Testis (tissue), 3 donors: ENCODE data around the gene LLGL2. TPM values are rescaled to one million over a fixed set of nuclear protein-coding genes. Genes with fewer than 3 reads are reported as not detected.
A peak's percentile ranks its signal among the peaks of the same experiment; 100 is the strongest.

Experiments used
- DNase-seq: peaks from one replicate; pipeline ENCODE4 v3.0.0-alpha.2; 2019
- H3K27ac ChIP-seq, 2 donors: fragments of 200-600 bp; sonication (generic); one replicate each; pipeline ENCODE4 v1.5.1; 2019
- H3K27me3 ChIP-seq: fragments of 200-600 bp; sonication (generic); one replicate; pipeline ENCODE4 v1.5.1; 2019
- H3K36me3 ChIP-seq: fragments of 200-600 bp; sonication (generic); one replicate; pipeline ENCODE4 v1.5.1; 2017; ENCODE audit warnings: low read depth; ENCODE audit errors: missing control alignments
- H3K4me1 ChIP-seq: fragments of 200-600 bp; sonication (generic); one replicate; pipeline ENCODE4 v1.5.1; 2019
- H3K4me3 ChIP-seq, 2 donors: fragments of 200-600 bp; sonication (generic); one replicate each; pipeline ENCODE4 v1.5.1; 2017 to 2019
- H3K9me3 ChIP-seq: fragments of 200-600 bp; sonication (generic); one replicate; pipeline ENCODE4 v1.5.1; 2017
- POLR2A ChIP-seq: fragments of 450-650 bp; IDR thresholded peaks from one replicate; pipeline ENCODE4 v1.6.1; 2017; ENCODE audit warnings: antibody characterized with exemption, mild to moderate bottlenecking, moderate library complexity
- WGBS, 2 donors: methylation state at CpG; one replicate each; pipeline ENCODE4 v1.1.5; 2018; 5-methylcytosine and 5-hydroxymethylcytosine counted together
- intact Hi-C: fragments of 100-400 bp; cut with DNase I; formaldehyde crosslinking; loops from one replicate; pipeline ENCODE4 v1.15.1; 2023; ENCODE audit warnings: low total_unique reads
- polyA plus RNA-seq: library from polyadenylated mRNA; stranded (reverse); fragments of 350-450 nt; fragmentation: Illumina TruSeq; extraction: RNeasy Lipid Tissue Mini Kit (QIAGEN cat#74804); gene quantifications from one replicate; pipeline ENCODE4 v1.2.3, GENCODE V29; 2014; ENCODE audit warnings: low read depth, low replicate concordance; ENCODE audit not compliant: insufficient read depth
- total RNA-seq, 2 donors: library from RNA; depleted of rRNA; stranded (reverse); fragments of >200 nt; gene quantifications; one replicate each; pipeline ENCODE4 v1.2.3, GENCODE V29; 2016
- TF ChIP-seq, protein P1 (sequence below), 3 experiments: fragments of 450-650 bp in 2 of 3; fragments of 200-600 bp in 1 of 3; sonication (generic) in 1 of 3; IDR thresholded peaks; one replicate each; pipeline ENCODE4 v1.5.1; 2016 to 2019; ENCODE audit warnings: antibody characterized with exemption in 3 of 3, mild to moderate bottlenecking in 2 of 3, moderate library complexity in 1 of 3

The LLGL2 gene
- total and polyA plus RNA-seq, 3 donors from 2014 or later: 20.6 to 34.3 (median 22.9) TPM

DNA sequence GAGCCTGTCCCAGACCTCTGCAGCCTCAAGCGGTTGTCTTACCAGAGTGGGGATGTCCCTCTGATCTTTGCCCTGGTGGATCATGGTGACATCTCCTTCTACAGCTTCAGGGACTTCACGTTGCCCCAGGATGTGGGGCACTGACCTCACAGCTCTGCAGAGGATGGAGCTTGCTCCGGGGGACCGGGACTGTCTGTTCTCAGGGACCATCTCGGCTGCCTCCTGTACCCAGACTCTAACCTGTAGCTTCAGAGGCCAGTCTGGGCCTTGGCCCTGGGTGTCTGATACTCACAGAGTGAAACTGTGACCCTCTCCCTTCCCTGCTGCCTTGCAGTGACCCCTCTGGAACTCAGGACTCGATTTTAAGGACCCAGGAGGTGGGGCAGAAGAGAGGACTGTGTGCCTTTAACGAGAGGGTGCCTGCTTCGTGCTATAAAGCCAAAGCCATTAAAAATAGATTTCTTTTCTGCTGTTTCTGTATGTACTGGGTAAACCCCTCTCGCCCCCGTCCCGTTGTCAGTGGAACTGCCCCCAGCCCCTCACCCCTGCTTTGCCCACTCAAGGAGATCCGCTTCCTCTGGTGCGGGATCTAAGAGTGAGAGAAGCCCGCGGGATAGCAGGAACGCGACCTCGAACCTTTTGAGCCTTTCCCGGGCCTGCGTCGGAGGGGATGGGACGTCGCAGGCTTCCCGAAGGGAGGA lies 1.1 kb upstream of the LLGL2 start:
- Histone ChIP-seq H3K27ac (peak overlapping the region; percentile 63 to 69), H3K4me1 (peaks cover 8% of the 10 kb centered on the region), H3K4me3 (peak overlapping the region; percentile 62 to 78), H3K36me3 (peaks cover 3% of the 10 kb centered on the region), H3K9me3 (no peaks in the 10 kb centered on the region), H3K27me3 (no peaks in the 10 kb centered on the region)
- TF ChIP-seq, protein P1, sequence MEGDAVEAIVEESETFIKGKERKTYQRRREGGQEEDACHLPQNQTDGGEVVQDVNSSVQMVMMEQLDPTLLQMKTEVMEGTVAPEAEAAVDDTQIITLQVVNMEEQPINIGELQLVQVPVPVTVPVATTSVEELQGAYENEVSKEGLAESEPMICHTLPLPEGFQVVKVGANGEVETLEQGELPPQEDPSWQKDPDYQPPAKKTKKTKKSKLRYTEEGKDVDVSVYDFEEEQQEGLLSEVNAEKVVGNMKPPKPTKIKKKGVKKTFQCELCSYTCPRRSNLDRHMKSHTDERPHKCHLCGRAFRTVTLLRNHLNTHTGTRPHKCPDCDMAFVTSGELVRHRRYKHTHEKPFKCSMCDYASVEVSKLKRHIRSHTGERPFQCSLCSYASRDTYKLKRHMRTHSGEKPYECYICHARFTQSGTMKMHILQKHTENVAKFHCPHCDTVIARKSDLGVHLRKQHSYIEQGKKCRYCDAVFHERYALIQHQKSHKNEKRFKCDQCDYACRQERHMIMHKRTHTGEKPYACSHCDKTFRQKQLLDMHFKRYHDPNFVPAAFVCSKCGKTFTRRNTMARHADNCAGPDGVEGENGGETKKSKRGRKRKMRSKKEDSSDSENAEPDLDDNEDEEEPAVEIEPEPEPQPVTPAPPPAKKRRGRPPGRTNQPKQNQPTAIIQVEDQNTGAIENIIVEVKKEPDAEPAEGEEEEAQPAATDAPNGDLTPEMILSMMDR (IDR thresholded peaks at IDR 0.05): no peak
- TF ChIP-seq POLR2A: no peak
- intact Hi-C loops: no loop called here
- WGBS, 2 donors: 21 to 30% methylated on average over 12 to 24 of the region's 24 CpGs
- DNase-seq: no peak

DNA sequence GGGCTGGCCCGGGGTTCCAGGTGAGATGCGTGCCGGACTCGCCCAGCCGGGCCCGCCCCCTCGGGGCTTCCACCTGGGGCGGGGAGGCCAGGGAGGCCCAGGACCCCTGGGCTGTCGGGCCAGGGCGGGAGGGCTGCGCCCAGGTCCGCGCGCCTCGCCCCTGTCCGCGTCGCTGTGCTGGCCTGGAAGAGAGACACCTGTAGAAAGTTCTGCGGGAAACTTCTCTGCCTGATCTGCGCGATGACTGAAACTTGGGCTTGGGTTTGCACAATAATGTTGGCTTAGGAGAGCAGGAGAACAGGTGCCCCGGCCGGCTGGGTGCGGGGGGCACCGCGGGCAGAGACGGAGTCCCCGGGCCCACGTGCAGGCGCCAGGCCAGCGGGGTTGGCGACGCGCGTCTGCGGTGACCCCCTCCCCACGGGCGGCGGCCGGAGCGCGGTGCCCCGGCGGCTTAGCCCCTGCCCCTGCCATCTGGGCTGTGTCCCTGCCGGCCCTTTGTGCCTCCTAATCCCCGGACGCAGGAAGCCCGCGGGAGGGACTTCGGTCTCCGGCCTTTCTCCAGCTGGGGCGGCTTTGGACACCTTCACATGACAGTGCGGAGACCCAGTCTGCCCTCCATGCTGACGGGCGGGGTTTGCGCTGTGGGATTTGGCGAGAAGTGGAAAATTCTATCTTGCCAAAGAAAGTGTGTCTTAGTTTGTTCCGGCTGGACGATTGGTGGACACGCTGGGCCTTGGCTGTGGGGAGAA lies 483 bp downstream of the LLGL2 start:
- WGBS, 2 donors: 0 to 2% methylated on average over 5 to 34 of the region's 60 CpGs
- DNase-seq: no peak
- no peak overlapping the region for H3K27ac ChIP-seq
- no peaks in the 10 kb centered on the region for H3K36me3 ChIP-seq
- intact Hi-C loops: no loop called here
- peaks cover 10% of the 10 kb centered on the region for H3K4me1 ChIP-seq
- TF ChIP-seq, protein P1 (IDR thresholded peaks at IDR 0.05): no peak
- TF ChIP-seq POLR2A: no peak
- no peaks in the 10 kb centered on the region for H3K27me3 ChIP-seq
- peak overlapping the region; percentile 56 to 62 for H3K4me3 ChIP-seq
- no peaks in the 10 kb centered on the region for H3K9me3 ChIP-seq

DNA sequence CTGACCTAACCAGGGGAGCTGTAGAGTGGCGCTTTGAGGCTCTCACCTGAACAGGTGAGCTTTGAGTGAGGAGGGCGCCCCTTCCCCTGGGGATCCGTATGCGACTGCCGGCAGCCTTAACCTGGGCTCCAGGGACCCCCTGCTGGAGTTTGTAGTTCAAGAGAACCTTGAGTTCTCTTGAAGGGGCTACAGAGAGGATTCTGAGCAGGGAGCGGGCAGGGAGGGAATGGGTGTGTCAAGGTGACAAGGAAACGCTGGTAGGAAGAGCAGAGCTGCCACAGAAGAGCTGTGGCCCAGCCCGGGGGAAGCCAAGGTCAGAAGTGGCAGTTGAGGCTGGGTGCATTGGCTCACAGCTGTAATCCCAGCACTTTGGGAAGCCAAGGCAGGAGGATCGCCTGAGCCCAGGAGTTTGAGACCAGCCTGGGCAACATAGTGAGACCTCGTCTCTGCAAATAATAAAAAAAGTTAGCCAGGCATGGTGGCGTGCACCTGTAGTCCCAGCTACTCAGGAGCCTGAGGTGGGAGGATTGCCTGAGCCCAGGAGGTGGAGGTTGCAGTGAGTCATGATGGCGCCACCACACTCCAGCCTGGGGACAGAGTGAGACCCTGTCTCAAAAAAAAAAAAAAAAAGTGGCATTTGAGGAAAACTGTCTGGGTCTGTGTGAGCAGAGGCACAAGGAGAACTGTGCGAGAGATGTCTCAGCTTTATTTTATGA lies 1.2 kb downstream of the LLGL2 start:
- no peaks in the 10 kb centered on the region for H3K9me3 ChIP-seq
- no peaks in the 10 kb centered on the region for H3K36me3 ChIP-seq
- peak overlapping the region in 1 of 2 donors; percentile 56 for H3K4me3 ChIP-seq
- 55 to 56% methylated on average over 11 to 13 of the region's 13 CpGs for WGBS, 2 donors
- intact Hi-C loops: no loop called here
- H3K27ac ChIP-seq: no peak overlapping the region
- peaks cover 15% of the 10 kb centered on the region for H3K4me1 ChIP-seq
- no peak for TF ChIP-seq POLR2A
- TF ChIP-seq, protein P1 (IDR thresholded peaks at IDR 0.05): no peak
- no peak for DNase-seq
- H3K27me3 ChIP-seq: no peaks in the 10 kb centered on the region

DNA sequence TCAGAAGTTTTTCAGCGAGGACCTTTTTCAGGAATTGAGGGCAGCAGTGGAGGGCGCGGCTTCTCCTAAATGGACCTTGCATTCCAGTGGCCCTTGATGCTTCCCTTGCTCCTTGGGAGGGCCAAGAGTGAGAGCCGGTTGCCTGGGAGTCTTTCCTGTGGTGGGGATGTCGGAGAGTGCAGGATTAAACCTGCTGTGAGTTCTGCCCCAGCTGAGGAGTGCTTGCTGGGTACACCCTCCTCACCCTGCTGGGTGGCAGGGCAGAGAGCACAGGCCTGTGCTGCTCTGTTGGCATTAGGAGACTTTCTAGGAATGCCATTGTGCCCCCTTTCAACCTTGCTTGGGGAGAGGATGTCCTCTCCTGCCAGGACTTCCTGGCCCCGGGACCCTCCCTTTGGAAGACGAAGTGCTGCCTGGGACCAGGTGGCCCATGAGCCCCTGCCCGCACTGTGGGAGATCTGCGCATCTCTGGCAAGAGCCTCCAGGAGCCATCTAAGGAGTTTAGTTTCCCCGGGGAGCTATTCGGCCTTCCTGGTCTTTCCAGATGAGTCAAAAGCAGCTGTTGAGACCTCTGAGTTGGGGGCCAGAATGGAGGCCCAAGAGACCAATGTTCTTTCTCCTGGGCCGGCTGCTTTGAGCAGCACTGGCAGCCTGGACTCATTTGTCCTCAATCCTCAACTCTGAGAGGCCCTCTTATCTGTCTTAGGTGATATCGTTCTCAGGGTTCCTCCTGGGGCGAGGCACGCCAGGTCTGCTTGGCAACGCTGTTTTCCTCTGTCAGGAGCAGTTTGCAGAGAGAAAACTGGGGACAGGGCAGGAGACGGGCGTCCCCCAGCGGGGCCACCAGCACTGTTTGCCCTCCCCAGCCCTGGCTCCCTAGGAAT lies 5.6 kb downstream of the LLGL2 start:
- TF ChIP-seq, protein P1 (IDR thresholded peaks at IDR 0.05): no peak
- TF ChIP-seq POLR2A: no peak
- no peak overlapping the region for H3K27ac ChIP-seq
- DNase-seq: peak; percentile 49
- intact Hi-C loops: no loop called here
- H3K9me3 ChIP-seq: no peaks in the 10 kb centered on the region
- no peaks in the 10 kb centered on the region for H3K36me3 ChIP-seq
- peaks cover 15% of the 10 kb centered on the region for H3K4me1 ChIP-seq
- 61 to 71% methylated on average over 11 to 18 of the region's 19 CpGs for WGBS, 2 donors
- no peaks in the 10 kb centered on the region for H3K27me3 ChIP-seq
- no peak overlapping the region for H3K4me3 ChIP-seq
